GM19463 (cell line): ENCODE data around the gene HPN.
"Not testable (repeated sequence)": the region's sequence is repeated elsewhere in the genome, so short reads cannot be mapped to it uniquely, and the experiment has no call there.

Experiments used
- ATAC-seq: cut with Tn5 transposase; IDR thresholded peaks from one replicate; pipeline ENCODE4 v1.9.1; 2021; ENCODE audit warnings: mild to moderate bottlenecking, moderate library complexity; ENCODE audit not compliant: unreplicated experiment

Gene HPN

GRCh38 chr19:35100588-35101533 lies 59.3 kb downstream of the HPN start:
- ATAC-seq = no peak

GRCh38 chr19:35101949-35102348 lies 60.4 kb downstream of the HPN start:
- ATAC-seq = not testable (repeated sequence)

- ATAC-seq = not testable (repeated sequence)
Observed at GRCh38 chr19:35103614-35104013, 62.1 kb downstream of the HPN start.

- ATAC-seq = no peak
Observed at GRCh38 chr19:35104361-35104760, 62.8 kb downstream of the HPN start.

DNA sequence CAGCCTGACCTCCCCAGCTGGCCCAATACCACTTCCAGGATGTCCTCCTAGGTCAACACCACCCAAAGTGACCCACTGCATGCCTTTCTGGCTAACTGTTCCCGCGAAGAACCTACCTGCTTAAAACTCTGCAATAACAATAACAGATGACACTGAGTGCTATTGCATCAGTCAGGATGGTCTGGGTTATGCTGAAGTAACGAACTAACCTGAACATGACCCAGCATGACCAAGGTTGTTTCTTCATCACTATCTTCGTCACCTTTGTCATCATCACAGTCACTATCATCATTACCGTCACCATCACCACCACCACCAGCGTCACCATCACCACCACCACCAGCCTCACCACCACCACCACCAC lies 63.5 kb downstream of the HPN start:
- no peak for ATAC-seq

DNA sequence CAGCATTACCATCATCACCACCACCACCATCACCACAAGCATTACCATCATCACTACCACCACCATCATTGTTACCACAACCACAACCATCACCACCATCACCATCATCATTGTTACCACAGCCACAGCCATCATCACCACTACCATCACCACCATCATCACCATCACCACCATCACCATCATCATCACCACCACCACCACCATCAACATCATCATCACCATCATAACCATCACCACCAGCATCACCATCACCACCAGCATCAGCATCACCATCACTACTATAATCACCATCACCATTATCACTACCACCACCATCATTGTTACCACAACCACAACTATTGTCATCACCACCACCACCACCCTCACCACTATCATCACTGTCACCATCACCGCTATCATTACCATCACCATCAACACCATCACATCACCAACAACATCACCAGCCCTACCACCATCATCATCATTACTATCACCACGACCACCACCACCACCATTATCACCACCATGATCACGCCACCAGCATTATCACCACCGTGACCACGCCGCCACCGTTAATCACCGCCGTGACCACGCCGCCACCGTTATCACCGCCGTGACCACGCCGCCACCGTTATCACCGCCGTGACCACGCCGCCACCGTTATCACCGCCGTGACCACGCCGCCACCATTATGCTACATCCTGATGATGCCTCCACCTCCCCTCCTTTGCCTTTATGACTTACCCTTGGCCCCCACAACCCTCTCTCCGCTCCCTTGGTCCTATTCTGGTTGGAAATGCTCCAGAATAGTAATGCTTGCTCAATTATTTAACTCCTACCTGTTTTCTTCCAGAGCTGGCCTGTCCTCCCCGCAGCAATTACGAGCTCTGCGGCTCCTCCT lies 64.1 kb downstream of the HPN start:
- ATAC-seq = no peak

- ATAC-seq = no peak
Observed at GRCh38 chr19:35106291-35106583, 64.7 kb downstream of the HPN start.

DNA sequence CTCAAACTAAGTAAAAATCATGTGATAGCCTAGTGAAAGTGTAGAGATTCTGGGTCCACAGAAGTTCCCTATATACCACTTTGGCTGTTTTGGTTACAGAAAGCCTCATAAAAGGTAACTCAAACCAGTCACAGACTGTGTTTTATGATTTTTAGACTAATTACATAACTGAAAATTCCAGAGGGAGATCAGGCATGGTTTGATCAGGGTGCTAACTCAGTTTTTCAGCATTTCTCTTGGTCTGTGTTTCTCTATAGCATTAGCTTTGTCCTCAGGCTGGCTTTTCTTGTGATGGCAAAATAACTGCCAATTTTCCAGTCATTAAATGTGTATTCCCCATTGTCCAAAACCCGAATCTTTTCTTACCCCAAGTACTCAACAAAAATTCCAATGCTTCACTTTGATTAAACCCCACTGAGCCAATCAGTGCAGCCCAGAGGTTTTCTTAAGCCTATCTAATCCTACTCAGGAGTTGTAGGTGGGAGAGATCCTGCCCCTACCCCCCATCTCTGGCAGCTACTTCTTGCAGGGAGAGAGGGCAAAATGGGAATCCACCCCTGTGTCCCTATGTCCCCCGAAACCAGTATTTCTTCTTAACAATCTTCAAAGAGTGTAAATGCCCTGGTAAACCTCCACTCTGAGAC lies 65.5 kb downstream of the HPN start:
- no peak for ATAC-seq

DNA sequence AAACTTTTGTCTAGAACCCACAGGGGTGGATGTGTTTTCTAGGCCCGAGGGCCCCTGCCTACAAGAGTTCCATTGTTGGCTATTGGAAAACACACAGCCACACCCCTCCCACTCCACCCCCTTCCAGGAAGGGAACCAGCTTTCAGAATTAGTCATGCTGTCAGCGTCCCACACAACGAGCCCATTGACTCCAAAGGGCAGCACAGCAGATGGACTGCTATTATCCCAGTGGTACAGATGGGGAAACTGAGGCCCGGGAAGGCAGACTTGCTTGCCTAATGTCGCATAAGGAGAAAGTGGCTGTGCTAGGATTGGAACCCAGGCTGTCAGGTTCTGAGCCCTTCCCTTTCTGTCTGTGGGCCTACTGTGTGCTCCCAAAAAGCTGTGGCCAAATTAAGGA lies 66.0 kb downstream of the HPN start:
- ATAC-seq = no peak

- ATAC-seq = no peak
Observed at GRCh38 chr19:35108730-35109129, 67.2 kb downstream of the HPN start.

GRCh38 chr19:35109395-35110112 lies 68.0 kb downstream of the HPN start:
- ATAC-seq = no peak

- no peak for ATAC-seq
Observed at GRCh38 chr19:35110974-35111373, 69.5 kb downstream of the HPN start.

GRCh38 chr19:35112995-35113688 lies 71.6 kb downstream of the HPN start:
- no peak for ATAC-seq

GRCh38 chr19:35114353-35115176 lies 73.0 kb downstream of the HPN start:
- ATAC-seq = no peak

DNA sequence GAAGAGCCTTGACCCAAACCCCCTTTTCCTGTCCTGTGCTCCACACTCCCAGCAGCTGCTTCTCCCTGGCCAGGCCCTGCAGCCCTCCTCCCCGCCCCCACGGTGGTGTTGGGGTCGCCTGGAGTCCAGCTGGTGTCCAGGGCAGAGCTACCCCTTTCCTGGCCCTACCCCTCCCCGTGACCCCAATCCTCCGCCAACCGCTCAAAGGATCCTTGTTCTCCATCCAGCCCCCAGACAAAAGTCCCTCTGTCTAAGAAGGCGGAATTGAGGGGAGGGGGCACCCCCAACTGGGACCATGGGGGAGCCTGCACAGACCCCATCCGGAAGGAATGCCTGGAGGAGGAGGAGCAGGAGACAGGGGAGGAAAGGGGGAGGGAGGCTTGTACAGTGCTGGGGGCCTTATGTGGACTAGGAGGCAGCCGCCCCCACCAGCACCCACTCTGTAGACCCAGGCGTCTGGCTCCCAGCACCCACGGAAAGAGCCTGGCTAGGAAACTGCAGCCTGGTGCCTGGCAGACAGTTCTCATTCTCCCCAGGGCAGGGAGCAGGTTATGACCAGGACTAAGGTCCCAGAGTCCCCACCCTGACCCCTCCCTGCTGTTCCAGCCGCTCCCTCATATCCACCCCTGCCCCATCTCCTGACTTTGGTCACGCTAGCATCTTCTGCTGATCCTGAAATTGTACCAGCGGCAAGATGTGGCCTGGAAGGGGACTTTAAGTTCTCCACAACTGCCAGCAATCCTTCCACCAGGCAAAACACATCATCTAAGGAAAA lies 73.8 kb downstream of the HPN start, which contains the start of gene FXYD3:
Gene FXYD3 (plus strand): TSS at position 647 of the 775 bp plus-strand sequence. CDS start 3,554 bp downstream, outside the sequence.
- ATAC-seq = no peak
